Smooth muscle cell (in vitro differentiated cells): Measurements from ENCODE around the gene SEC16B. TPM values are rescaled to one million over a fixed set of nuclear protein-coding genes. Genes with fewer than 3 reads are reported as not detected.

Experiments
- DNase-seq: peaks from one replicate; lab custom pipeline; 2025; ENCODE audit not compliant: unreplicated experiment; lab: John Stamatoyannopoulos, UW
- H2AFZ ChIP-seq: fragments of 200-600 bp; sonication (generic); 2 replicates; pipeline ENCODE4 v1.6.0; 2016; ENCODE audit warnings: antibody characterized with exemption, low read depth, mild to moderate bottlenecking
- H3F3A ChIP-seq: fragments of 200-600 bp; sonication (generic); 2 replicates; pipeline ENCODE4 v1.6.0; 2017; ENCODE audit warnings: antibody characterized with exemption, low read depth
- H3K27ac ChIP-seq: fragments of 200-600 bp; sonication (generic); 2 replicates; pipeline ENCODE4 v1.5.1; 2016; ENCODE audit warnings: low read depth, mild to moderate bottlenecking
- H3K27me3 ChIP-seq: fragments of 200-600 bp; sonication (generic); 2 replicates; pipeline ENCODE4 v1.6.1; 2016; ENCODE audit warnings: low read depth, mild to moderate bottlenecking
- H3K36me3 ChIP-seq: fragments of 200-600 bp; sonication (generic); 2 replicates; pipeline ENCODE4 v1.5.1; 2016; ENCODE audit warnings: low read depth
- H3K4me1 ChIP-seq: fragments of 200-600 bp; sonication (generic); 2 replicates; pipeline ENCODE4 v1.5.1; 2016; ENCODE audit warnings: low read depth
- H3K4me2 ChIP-seq: fragments of 200-600 bp; sonication (generic); 2 replicates; pipeline ENCODE4 v1.6.0; 2016; ENCODE audit warnings: mild to moderate bottlenecking
- H3K4me3 ChIP-seq: fragments of 200-600 bp; sonication (generic); 2 replicates; pipeline ENCODE4 v1.5.1; 2016; ENCODE audit warnings: mild to moderate bottlenecking
- H3K79me2 ChIP-seq: fragments of 200-600 bp; sonication (generic); 2 replicates; pipeline ENCODE4 v1.6.0; 2016; ENCODE audit warnings: low read depth, mild to moderate bottlenecking
- H3K9ac ChIP-seq: fragments of 200-600 bp; sonication (generic); 2 replicates; pipeline ENCODE4 v1.6.0; 2016; ENCODE audit warnings: low read depth
- H3K9me3 ChIP-seq: fragments of 200-600 bp; sonication (generic); replicated peaks from 2 replicates; pipeline ENCODE4 v1.5.1; 2016; ENCODE audit warnings: low read depth
- H4K20me1 ChIP-seq: fragments of 200-600 bp; sonication (generic); 2 replicates; pipeline ENCODE4 v1.6.0; 2016; ENCODE audit warnings: low read depth
- WGBS: methylation state at CpG from one replicate; pipeline ENCODE4 v1.1.7; 2016; ENCODE audit warnings: low lambda C conversion rate; 5-methylcytosine and 5-hydroxymethylcytosine counted together
- polyA plus RNA-seq: library from polyadenylated mRNA; unstranded; fragments of >200 nt; fragmentation: Nextera tagmentation; extraction: Ambion mirVana; gene quantifications from 2 replicates; pipeline ENCODE4 v1.2.1, GENCODE V29; 2016
- total RNA-seq: library from RNA; depleted of rRNA; stranded (reverse); fragments of >200 nt; gene quantifications from 2 replicates; pipeline ENCODE4 v1.2.3, GENCODE V29; 2014
- TF ChIP-seq, protein P1 (sequence below): fragments of 200-600 bp; sonication (generic); IDR thresholded peaks from 2 replicates; pipeline ENCODE4 v1.5.1; 2017; ENCODE audit warnings: borderline replicate concordance, mild to moderate bottlenecking, antibody characterized with exemption; ENCODE audit not compliant: insufficient read depth, poor library complexity, severe bottlenecking

SEC16B gene
- total and polyA plus RNA-seq, 2 experiments from 2014 or later = 2.9 to 4.3 TPM

DNA sequence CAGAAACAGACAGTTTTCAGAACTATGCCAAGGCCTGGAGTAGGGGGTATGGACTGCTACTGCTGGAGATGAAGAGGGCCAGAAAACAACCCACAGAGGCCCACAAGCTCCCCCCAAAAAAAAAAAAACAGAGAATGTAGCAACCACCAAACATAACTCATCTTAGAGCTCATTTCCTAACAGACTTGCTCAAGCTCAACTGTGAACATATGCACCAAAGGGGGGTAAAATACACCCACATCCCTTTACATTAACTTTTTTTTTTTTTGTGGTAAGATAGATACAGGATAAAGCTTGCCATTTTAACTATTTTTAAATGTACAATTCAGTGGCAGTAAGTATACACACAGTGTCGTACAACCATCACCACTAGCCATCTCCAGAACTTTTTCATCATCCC, 36.0 kb downstream of the SEC16B start:
- Histone ChIP-seq H3K79me2 (no peaks in the 10 kb centered on the region), H3K4me3 (no peak overlapping the region), H3K9me3 (no peaks in the 10 kb centered on the region), H3K27ac (no peak overlapping the region), H3K36me3 (no peaks in the 10 kb centered on the region), H3K4me2 (no peak overlapping the region), H4K20me1 (no peaks in the 10 kb centered on the region), H3K27me3 (no peaks in the 10 kb centered on the region), H3F3A (no peaks in the 10 kb centered on the region), H3K9ac (no peak overlapping the region), H3K4me1 (no peaks in the 10 kb centered on the region), H2AFZ (no peak overlapping the region)
- TF ChIP-seq, protein P1, sequence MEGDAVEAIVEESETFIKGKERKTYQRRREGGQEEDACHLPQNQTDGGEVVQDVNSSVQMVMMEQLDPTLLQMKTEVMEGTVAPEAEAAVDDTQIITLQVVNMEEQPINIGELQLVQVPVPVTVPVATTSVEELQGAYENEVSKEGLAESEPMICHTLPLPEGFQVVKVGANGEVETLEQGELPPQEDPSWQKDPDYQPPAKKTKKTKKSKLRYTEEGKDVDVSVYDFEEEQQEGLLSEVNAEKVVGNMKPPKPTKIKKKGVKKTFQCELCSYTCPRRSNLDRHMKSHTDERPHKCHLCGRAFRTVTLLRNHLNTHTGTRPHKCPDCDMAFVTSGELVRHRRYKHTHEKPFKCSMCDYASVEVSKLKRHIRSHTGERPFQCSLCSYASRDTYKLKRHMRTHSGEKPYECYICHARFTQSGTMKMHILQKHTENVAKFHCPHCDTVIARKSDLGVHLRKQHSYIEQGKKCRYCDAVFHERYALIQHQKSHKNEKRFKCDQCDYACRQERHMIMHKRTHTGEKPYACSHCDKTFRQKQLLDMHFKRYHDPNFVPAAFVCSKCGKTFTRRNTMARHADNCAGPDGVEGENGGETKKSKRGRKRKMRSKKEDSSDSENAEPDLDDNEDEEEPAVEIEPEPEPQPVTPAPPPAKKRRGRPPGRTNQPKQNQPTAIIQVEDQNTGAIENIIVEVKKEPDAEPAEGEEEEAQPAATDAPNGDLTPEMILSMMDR = no peak
- no peak for DNase-seq
- WGBS = 90% methylated on average over 1 of the region's 1 CpG

DNA sequence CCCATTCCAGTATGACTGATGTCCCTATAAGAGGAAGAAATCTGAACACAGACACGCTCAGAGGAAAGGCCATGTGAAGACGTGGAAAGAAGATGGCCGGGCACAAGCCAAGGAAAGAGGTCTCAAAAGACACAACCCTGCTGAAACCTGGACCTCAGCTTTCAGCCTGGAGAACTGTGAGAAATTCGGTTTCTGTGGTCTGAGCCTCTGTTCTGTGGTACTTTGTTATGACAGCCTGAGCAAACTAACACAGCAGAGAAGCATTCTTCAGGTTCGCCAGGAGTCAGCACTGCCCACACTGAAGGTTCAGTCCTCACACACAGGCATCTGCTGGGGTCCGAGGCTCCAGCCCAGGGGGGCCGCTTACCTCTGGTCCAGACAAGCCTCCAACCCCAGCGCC, 37.7 kb downstream of the SEC16B start:
- no peaks in the 10 kb centered on the region for H3F3A ChIP-seq
- no peak overlapping the region for H2AFZ ChIP-seq
- no peak overlapping the region for H3K9ac ChIP-seq
- no peak overlapping the region for H3K4me2 ChIP-seq
- H3K36me3 ChIP-seq = no peaks in the 10 kb centered on the region
- no peaks in the 10 kb centered on the region for H3K79me2 ChIP-seq
- no peaks in the 10 kb centered on the region for H3K9me3 ChIP-seq
- peaks cover 3% of the 10 kb centered on the region for H3K4me1 ChIP-seq
- no peak for DNase-seq
- no peak overlapping the region for H3K27ac ChIP-seq
- H4K20me1 ChIP-seq = no peaks in the 10 kb centered on the region
- WGBS = 92% methylated on average over 8 of the region's 8 CpGs
- no peak overlapping the region for H3K4me3 ChIP-seq
- no peaks in the 10 kb centered on the region for H3K27me3 ChIP-seq
- TF ChIP-seq, protein P1 = no peak

DNA sequence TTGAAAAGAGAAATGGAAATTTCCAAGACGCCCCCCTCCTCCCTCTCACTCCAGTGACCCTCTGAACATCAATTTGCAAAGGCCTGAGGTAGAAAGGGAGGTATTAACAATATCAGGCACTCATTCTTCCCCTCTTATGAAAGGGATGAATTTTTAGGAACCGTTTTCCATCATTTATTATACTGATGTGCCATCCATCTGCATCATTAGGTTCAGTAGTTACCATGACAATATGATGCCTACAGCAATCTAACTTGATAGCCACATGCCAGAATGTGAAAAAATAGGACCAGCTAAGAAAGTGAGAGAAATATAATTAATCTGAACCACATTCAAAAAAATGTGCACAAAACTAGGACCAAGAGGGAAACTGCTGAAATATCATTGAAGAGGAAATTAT, 40.9 kb downstream of the SEC16B start:
- TF ChIP-seq, protein P1 = no peak
- Histone ChIP-seq H2AFZ (no peak overlapping the region), H3K4me2 (no peak overlapping the region), H4K20me1 (no peaks in the 10 kb centered on the region), H3K4me1 (peaks cover 10% of the 10 kb centered on the region), H3F3A (no peaks in the 10 kb centered on the region), H3K9ac (no peak overlapping the region), H3K27ac (no peak overlapping the region), H3K27me3 (no peaks in the 10 kb centered on the region), H3K4me3 (no peak overlapping the region), H3K36me3 (no peaks in the 10 kb centered on the region), H3K79me2 (no peaks in the 10 kb centered on the region), H3K9me3 (no peaks in the 10 kb centered on the region)
- DNase-seq = no peak
- WGBS = 93% methylated on average over 2 of the region's 2 CpGs

DNA sequence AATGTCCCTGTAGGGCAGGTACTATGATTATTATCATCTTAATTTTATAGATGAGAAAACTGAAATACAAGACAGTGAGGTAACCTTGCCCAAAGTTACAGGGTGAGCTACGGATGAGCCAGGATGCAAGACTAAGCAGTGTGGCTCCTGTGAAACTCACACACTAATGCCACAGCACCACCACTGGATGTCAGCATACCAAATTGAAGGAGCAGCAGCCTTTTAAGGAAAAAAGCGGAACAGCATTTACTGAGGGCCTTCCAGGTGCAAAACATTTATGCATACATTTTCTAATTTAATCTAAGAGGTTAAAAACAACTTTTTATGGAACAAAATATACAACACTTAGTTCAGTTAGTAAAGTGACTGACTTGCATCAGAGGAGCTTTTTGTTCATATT, 41.7 kb downstream of the SEC16B start:
- TF ChIP-seq, protein P1 = no peak
- Histone ChIP-seq H3K36me3 (no peaks in the 10 kb centered on the region), H2AFZ (no peak overlapping the region), H3K27ac (no peak overlapping the region), H3K4me2 (no peak overlapping the region), H3F3A (no peaks in the 10 kb centered on the region), H3K4me3 (no peak overlapping the region), H3K79me2 (no peaks in the 10 kb centered on the region), H4K20me1 (no peaks in the 10 kb centered on the region), H3K27me3 (no peaks in the 10 kb centered on the region), H3K9me3 (no peaks in the 10 kb centered on the region), H3K4me1 (peaks cover 10% of the 10 kb centered on the region), H3K9ac (no peak overlapping the region)
- DNase-seq = no peak
- WGBS = 77% methylated on average over 2 of the region's 2 CpGs
